EL (cell line): ENCODE data around the gene KDM7A.

ENCODE experiments used
- DNase-seq: peaks from one replicate; pipeline ENCODE4 v3.0.0-alpha.2; 2016

The KDM7A gene

GRCh38 chr7:140200061-140200989 is 23.5 kb upstream of the KDM7A start:
- DNase-seq = peak; percentile 16

- DNase-seq = no peak
Measured at GRCh38 chr7:140197938-140198337, 21.2 kb upstream of the KDM7A start.

- DNase-seq = no peak
Measured at GRCh38 chr7:140197218-140197890, 20.6 kb upstream of the KDM7A start.

- peak; percentile 48 for DNase-seq
Measured at GRCh38 chr7:140196361-140197217, 19.8 kb upstream of the KDM7A start.

- DNase-seq = no peak
Measured at GRCh38 chr7:140195859-140196258, 19.1 kb upstream of the KDM7A start.

- no peak for DNase-seq
Measured at GRCh38 chr7:140192620-140193019, 15.8 kb upstream of the KDM7A start.

GRCh38 chr7:140192176-140192575 is 15.4 kb upstream of the KDM7A start:
- no peak for DNase-seq

GRCh38 chr7:140190588-140190987 is 13.8 kb upstream of the KDM7A start:
- no peak for DNase-seq

GRCh38 chr7:140189917-140190316 is 13.1 kb upstream of the KDM7A start:
- no peak for DNase-seq

- no peak for DNase-seq
Measured at GRCh38 chr7:140182917-140183316, 6.1 kb upstream of the KDM7A start.

GRCh38 chr7:140179339-140179738 is 2.6 kb upstream of the KDM7A start:
- DNase-seq = no peak

GRCh38 chr7:140176122-140176701 is 571 bp downstream of the KDM7A start:
- DNase-seq = peak; percentile 6

GRCh38 chr7:140175221-140176121 is 1.3 kb downstream of the KDM7A start:
- DNase-seq = peak; percentile 91

- no peak for DNase-seq
Measured at GRCh38 chr7:140174217-140174616, 2.6 kb downstream of the KDM7A start.

GRCh38 chr7:140170375-140170774 is 6.4 kb downstream of the KDM7A start:
- no peak for DNase-seq

- no peak for DNase-seq
Measured at GRCh38 chr7:140168816-140169215, 8.0 kb downstream of the KDM7A start.

- DNase-seq = peak; percentile 75
Measured at GRCh38 chr7:140165422-140165821, 11.4 kb downstream of the KDM7A start.

- DNase-seq = peak; percentile 3
Measured at GRCh38 chr7:140162081-140162480, 14.7 kb downstream of the KDM7A start.

- no peak for DNase-seq
Measured at GRCh38 chr7:140161047-140161446, 15.7 kb downstream of the KDM7A start.

GRCh38 chr7:140160308-140160707 is 16.5 kb downstream of the KDM7A start:
- no peak for DNase-seq

GRCh38 chr7:140159497-140159896 is 17.3 kb downstream of the KDM7A start:
- peak; percentile 75 for DNase-seq
